ENCODE data around the gene LCLAT1.

DNA sequence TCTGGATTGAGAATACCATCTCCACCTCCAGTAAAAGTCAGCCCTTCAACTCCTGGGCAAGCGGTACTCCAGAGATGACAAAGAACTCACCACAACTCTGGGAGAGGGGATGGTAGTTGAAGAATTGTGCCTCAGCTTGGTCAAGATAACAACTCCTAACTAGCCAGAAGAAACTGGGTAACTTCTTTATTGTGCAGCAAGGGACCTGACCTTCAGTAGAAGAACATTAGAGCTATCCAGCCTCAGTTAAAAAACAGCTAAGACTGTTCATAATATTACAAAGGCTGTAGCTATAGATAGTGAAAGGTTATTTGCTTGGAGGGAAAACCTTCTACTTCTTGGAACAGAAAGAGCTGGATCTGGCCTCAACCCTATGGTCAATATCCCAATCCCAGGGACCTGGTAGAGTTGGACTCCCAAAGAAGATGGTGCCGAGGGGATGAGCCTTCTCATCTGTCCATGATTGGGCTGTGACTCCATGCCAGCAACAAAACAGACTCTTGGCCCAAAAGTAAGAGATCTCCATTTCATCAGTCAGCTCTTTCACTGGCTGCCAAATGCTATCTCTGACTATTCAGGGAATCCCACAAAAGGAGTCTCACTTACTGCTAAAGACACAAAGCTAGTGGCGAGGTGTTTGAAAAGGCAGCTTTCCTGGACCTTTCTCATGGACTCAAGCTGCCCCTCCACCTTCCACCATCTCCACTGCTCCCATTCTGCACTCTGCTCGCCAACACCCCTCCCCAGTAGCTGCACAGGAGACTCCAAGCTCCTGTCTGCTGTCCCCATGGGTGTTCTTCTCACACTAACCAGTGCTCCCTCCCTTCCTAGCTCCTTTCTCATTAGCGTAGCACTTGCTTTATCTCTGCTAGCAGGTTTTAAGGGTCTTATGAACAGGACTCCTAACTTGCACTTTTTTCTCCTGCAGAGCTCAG is 214.4 kb downstream of the LCLAT1 start:
- TF ChIP-seq, protein P1, sequence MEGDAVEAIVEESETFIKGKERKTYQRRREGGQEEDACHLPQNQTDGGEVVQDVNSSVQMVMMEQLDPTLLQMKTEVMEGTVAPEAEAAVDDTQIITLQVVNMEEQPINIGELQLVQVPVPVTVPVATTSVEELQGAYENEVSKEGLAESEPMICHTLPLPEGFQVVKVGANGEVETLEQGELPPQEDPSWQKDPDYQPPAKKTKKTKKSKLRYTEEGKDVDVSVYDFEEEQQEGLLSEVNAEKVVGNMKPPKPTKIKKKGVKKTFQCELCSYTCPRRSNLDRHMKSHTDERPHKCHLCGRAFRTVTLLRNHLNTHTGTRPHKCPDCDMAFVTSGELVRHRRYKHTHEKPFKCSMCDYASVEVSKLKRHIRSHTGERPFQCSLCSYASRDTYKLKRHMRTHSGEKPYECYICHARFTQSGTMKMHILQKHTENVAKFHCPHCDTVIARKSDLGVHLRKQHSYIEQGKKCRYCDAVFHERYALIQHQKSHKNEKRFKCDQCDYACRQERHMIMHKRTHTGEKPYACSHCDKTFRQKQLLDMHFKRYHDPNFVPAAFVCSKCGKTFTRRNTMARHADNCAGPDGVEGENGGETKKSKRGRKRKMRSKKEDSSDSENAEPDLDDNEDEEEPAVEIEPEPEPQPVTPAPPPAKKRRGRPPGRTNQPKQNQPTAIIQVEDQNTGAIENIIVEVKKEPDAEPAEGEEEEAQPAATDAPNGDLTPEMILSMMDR (IDR thresholded peaks at IDR 0.05; ENCODE audit: low read length), result no peak
- no peak for TF ChIP-seq EZH2 (IDR thresholded peaks at IDR 0.05; ENCODE audit: borderline replicate concordance, low read length)

All from OCI-LY1 (cell line).